Stimulated activated CD4-positive, alpha-beta T cell treated with anti-CD3 and anti-CD28 coated beads, Interleukin-12 subunit alpha, Interleukin-12 subunit beta, amount 100 ng/mL, for 24 hours (primary cell): Measurements from ENCODE around the gene SLC45A1.
"Not testable (repeated sequence)": the region's sequence is repeated elsewhere in the genome, so short reads cannot be mapped to it uniquely, and the experiment has no call there.

ENCODE experiments used
- DNase-seq, 2 experiments: peaks; one replicate each; pipeline ENCODE4 v3.0.0-alpha.2; 2020; ENCODE audit warnings: low read depth in 2 of 2

SLC45A1 gene

DNA sequence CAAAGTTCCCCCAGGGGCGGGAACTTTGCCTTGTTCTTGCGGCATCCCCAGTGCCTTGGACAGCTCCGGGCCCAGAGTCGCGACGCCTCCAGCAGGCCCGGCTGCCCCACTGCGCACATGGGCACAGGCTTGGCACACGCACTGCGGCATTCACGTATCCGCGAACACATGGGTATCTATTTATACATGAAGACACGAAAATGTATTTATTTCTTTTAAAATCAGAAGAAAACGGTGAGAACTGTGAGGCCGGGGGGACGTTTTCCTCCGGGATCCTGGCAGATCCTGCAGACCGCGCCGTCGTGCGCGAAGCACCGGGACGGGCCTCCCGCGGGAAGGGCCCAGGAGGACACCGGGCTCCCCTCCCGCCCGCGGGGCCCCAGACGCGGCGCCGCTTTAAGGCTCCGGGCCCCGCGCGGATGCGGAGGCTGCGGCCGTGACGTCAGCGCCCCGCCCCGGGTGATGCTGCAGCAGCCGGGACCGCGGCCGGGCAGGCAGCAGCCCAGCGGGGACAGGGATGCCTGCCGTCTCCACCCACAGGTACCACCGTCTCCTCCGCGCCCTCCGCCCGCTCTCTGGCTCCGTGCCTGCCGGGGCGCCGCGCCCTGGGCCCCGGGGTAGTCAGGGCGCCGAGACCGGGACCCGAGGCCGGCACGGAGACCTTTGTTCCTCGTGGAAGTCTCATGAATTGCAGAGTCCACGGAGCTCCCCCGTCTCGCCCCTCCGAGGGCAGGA lies at the start of gene SLC45A1:
Gene SLC45A1, plus strand, starts transcription at position 468 of the 735 bp plus-strand sequence. CDS start 6,216 bp downstream, outside the sequence.
- peak; percentile 57 to 66 for DNase-seq

DNA sequence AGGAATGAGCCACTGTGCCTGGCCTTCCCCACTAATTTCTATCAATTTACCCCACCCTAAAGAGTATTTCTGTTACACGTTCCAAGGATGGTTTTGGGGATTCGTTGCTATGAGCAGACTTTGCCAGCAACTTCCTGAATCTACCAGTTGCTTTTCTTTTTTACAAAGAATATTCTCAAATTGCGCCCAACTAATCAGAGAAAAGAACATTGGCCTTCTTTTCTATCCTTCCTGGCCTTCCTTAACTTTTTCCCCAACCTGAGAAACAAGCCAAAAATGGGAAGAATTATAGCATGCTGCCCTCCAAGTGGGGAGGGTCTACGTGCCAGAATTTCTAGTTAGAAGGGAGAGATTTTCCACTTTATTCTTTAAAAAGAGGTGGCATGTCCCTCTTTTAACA lies 44.9 kb upstream of the SLC45A1 start:
- no peak for DNase-seq

DNA sequence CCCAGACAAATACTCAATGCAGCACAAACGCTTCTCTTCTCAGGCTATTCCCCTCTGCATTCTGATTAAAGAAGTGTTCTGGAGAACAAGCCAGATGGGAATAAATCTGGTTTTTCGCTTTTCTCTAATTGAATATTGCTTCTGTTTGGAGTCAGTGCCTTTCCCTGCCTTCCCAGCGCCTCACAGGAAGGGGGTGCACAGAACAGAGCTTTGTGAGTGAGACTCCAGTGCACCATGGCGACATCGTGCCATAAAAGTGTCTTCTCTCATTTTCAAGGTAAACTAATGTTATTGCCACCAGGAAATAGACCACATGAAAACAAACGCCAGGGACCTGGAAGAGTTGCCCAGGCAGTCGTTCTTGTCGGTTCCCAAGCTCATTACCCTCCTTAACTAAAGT lies 43.6 kb upstream of the SLC45A1 start:
- no peak for DNase-seq

DNA sequence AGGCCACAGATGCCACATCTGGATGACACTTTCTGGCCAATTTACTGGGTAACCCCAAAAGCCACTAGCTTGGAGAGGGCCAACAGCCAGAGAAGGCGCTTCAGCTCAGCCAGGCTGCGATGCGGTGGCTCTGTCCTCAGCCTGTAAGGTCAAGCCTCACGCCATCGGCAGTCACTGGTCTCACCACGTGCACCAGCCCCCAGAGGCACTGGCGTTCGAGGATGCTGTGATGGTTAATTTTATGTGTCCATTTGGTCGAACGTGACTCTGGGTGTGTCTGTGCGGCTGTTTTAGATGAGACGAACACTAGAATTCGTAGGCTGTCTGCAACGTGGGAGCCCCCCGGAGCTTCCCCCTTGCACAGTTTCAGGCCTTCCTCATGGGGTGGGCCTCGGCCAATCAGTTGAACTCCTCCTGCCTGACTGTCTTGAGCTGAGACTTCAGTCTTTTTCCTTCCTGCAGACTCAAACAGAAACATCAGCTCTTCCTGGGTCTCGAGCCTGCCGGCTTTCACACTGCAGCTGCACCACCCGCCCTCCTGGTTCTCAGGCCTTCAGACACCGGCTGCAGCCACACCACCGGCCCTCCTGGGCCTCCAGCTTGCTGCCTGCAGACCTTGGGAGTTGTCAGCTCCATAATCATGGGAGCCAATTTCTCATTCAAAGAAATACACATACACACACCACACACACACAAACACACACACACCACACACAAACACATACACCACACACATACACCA lies 41.6 kb upstream of the SLC45A1 start:
- DNase-seq: no peak

DNA sequence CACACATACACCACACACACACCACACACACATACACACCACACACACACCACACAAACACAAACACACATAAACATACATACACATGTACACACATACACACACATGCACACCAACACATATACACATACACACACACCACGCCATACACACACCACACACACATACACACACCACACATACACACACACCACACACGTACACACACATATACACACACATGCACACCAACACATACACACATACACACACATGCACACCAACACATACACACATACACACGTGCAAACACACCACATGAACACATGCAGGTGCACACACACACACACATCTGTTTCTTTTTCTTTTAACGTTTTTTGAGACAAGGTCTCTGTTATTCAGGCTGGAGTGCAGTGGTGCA lies 41.0 kb upstream of the SLC45A1 start:
- DNase-seq: no peak

DNA sequence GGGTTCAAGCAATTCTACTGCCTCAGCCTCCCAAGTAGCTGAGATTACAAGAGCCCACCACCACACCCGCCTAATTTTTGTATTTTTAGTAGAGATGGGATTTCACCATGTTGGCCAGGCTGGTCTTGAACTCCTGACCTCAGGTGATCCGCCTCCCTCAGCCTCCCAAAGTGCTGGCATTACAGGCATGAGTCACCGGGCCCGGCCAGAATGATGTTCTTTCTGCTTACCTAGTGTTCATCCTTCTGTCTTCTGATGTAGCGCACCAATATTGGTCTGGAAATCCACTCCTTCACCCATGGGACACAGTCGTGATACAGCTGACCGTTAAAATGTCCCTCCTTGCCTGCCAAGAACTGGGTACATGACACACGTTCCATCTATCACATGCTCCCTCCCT lies 39.2 kb upstream of the SLC45A1 start:
- DNase-seq: not testable (repeated sequence)

DNA sequence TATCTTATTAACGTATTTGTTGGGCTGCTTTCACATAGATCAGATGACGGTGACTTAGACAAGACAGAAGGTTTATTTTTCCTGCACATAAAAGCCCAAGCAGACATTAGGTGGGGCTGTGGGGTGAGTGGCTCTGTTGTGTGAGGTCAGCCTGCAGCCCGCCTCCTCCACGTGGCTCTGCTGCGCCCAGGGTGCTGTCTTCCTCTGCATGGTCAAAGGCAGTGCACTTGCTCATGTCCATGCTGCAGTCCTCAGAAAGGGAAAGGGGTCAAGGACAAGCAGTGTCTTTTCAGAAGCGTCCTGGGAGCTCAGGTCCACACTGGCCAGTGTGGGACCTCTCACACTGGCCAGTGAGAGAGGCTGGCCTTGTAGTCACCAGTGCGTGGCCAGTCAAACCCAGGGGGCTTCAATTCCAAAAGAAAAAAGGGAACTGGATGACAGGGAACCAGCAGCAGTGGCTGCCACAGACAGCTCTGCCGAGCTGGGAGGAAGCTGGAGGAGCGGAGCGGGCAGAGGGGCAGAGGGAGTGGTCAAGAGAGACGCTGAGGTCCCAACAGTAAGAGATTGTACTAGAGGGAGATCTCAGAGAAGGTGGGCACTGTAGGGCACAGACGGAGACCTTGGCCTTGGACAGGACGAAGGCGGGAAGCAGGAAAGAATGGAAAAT lies 35.9 kb upstream of the SLC45A1 start:
- no peak for DNase-seq

DNA sequence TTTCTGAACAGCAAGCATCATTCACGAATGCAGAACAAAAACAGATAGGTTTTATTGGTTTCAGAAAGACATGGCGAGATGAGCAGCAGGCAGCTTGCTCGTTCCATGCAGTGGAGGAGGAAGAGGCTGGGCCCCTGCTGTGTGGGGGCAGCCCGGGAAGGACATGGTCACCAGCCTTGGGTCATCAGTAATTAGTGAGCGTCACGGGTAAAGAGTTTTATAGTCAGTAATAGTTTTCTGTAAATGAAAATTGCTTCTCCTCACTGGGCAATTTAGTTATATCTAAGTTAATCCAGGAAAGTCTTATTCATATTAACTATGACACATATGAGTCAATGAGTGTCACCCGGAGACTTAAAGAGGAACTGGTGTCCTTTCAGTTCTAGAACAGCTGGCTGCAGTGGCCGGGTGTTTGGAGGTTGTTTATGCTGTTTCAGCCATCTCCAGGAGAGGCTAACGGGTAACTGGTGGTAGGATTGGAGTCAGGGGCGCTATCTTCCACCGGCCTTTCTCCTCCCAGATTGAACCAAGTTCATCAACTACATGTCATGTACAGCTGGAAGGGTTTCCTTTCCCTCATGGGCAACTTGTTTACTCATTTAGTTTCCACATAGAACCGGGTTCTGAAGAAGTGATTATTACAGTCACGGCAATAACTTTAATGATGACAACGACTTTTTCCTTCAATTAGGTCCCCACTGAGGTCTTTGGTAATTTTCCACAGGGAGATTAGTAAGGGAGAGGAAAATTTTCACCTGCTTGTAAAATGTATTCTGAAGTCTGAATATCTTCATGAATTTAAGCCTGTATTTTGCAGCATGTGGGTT lies 34.6 kb upstream of the SLC45A1 start:
- peak in 1 of 2 experiments; percentile 7 for DNase-seq

DNA sequence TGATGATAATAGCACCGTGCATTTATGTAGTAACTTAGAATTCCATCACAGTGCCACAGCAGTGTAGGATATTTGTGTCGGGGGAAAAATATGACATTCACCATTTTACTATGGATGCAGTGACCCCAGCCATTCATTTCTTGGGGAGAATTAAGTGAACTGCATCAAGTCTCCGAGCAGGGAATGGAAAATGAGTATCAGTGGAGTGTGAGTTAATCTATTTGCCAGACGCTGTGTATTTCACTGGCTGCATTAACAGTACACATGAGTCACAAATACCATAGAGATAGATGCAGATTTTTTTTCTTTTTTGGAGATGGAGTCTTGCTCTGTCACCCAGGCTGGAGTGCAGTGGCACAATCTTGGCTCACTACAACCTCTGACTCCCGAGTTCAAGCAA lies 33.8 kb upstream of the SLC45A1 start:
- no peak for DNase-seq

DNA sequence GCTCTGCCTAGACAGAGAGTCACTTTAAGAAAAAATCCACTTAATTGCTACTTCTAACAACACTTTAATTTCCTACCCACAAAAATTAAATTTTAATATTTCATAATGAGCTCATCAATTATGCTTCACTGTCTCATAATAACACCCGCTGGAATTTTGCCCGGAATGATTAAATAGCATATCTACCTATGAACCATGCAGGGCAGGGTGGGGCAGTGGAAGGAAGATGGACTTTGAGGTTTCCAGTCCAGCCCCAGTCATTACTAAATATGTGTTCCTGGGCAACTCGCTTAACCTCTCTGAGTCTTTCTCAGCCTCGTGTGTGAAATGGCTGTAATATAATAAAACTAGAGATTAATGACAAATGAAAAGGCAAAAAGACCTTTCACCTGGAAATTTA lies 32.8 kb upstream of the SLC45A1 start:
- no peak for DNase-seq

DNA sequence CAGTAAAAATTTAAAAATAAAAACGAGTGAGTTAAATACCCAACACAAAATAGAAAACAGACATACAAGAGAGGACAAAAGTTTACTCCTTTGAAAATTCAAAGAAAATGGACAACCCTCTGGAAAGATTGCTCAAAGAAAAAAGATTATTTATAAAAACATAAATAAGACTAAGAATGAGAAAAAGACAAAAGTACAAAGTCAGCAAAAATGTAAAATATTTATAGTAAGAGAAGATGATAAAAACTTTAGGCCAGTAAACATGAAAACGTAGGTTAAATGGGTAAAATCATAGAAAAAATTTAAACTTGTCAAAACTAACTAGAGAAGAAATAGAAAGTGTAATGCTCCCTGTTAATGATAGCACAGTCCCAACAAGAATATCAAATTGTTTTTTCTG lies 31.9 kb upstream of the SLC45A1 start:
- no peak for DNase-seq

DNA sequence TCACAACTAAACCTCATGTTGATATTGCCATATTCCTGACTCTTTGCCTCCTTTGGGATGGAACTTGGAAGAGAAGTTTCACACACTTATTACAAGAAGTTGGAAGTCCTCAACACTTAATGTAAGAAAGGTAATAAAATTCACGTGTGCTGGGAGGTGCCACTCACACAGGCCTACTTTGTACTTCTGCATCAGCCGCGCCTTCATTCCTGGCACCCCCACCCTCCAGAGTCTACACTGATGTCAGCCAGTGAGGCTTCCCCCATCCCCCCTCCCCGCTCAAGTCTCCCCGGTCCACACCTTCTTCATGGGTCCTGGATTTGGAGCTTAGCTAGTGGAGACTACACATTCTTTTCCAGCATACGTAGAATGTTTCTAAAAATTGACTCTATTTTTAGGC lies 24.8 kb upstream of the SLC45A1 start:
- no peak for DNase-seq

DNA sequence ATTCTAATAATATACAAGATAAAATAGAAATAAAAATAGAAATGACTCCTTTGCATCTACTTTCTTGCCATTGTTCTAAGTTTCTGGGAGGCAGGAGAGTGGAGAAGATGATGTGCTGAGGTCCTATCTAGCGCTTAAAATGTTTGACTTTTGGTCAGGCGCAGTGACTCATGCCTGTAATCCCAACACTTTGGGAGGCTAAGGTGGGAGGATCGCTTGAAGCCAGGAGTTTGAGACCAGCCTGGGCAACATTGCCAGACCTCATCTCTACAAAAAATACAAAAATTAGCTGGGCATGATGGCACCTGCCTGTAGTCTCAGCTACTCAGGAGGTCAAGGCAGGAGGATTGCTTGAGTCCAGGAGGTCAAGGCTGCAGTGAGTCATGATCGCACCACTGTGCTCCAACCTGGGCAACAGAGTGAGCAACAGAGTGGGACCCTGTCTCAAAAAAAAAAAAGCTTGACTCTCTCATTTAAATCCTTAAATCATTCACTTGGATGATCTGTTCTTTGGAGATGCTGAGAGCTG lies 24.2 kb upstream of the SLC45A1 start:
- DNase-seq: no peak

DNA sequence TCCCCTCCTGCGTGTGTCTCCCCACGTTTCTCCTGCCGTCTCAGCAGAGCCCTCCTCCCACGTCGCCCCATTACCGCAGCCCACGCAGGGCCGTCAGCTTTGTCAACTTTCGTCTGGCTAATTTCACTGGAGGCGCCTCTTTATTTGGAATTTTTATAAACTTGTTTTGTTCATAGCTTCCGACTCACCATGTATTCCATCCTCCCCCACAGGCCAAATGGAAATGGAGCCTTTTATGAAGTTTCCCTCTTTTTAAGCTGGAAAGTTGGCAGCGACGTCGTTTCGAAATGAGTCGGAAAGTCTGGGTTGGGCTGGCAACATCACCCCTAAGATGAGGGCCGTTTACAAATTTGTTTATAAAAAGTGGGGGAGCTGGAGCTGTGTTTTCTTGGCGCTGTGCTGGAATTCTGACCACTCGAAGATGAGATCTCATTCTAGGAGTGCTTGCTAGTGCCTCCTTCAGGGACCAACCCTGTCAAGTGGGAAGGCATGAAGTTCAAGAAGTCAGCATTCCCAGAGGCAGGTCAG lies 23.7 kb upstream of the SLC45A1 start:
- DNase-seq: no peak

DNA sequence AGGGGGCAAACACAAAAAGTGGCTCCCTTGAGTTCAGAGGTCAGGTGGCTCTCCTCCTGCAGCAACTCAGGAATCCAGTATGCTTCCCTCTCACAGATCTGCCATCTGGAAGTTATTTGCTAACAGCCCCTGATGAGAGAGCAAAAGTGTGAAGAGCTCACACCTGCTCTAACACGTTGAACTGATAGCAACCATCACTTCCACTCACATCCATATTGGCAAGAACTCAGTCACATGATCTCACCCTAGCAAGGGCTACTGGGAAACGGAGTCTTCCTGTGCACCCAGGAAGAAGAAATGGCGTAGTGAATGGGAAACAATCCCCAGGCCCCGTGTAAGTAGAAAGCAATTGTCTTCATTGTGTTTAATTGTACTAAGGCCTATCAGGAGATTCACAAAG lies 20.7 kb upstream of the SLC45A1 start:
- DNase-seq: no peak

DNA sequence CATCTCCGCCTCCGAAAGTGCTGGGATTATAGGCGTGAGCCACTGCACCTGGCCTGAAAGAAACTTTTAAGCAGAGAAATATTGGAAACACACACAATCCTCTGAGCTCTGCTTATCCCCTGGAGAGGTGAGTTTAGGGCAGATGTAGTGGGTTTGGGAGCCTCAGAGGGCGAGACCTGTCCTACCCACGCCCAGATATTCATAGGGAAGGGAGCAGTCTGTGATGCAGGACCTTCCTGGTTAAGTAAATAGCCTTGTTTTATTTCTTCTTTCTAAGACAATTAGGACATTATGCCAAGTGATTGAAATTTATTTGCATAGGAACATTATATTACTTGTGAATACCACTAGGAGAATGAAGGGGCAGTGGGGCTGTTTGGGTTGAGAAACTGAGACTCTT lies 18.0 kb upstream of the SLC45A1 start:
- DNase-seq: no peak

DNA sequence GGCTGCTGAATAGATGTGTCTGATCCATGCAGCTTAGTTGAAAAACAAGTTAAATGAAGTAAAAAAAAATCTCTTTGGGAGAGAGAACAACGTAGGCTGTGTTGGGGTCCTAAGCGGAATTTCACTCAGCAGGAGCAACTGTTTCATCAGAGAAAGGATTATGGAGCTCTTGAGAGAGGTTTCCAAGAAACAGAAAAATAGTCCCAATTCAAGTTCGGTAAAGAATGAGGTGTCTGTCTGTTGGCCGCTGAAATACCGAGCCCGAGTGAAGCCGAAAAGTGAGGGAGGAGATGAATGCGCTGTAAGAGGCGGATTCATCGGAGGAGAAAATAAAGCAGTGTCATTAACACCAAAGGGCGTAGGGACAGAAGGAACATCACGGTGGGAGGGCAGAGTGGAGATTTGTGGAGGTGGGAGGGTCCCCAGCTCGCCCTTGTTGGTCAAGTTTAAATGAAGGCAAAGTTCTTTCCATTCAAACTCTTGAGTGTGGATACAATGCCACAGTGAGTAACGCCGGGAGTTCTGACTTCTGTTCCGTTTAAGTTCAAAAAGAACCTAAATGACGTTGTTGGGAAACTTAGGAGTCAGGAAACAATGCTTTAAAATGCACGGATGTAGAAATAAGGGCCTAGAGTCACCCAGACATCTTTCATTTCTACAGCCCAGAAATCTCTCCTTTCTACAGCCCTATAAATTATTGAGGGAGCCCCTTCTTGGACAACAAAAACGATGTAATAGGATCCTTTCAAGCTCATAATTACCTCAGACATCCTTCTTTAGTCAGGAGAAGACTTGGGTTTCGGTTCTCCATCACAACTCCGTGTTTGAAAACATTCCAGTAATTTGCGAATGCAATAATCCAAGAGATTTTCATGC lies 15.6 kb upstream of the SLC45A1 start:
- DNase-seq: no peak

DNA sequence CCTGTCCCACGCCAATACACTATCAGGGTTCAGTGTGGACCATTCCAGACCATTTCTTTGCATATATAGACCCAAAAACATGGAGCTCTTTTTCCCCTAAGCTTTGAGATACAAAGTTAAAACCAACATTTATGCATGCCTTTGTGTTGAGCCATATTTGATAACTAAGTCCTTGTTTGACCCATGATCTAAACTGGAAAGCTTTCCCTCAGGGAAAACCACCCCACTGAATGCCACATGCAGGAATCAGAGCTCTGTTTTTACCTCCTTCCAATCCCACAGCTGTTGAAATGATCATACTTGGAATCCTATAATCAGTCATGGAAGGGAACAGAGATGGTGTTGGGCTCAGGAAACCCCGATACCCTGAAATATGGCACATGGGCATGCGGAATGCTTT lies 14.8 kb upstream of the SLC45A1 start:
- no peak for DNase-seq

DNA sequence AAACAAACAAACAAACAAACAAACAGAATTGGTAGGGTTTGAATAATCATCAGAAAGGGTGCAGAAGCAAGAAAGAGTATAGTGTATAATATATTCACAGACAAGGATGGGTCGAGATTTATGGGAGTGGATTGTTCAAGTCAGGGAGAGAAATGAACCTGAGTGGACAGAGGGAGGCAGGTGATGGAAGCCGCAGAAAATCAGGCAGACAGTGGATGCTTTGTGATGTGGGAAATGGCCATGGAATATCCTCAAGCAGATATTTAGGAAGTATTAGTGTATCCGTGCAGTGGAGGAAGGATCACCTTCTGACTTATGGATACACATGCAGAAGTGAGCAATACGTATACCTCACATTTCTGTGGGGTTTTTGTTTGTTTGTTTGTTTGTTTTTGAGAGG lies 14.0 kb upstream of the SLC45A1 start:
- DNase-seq: no peak

DNA sequence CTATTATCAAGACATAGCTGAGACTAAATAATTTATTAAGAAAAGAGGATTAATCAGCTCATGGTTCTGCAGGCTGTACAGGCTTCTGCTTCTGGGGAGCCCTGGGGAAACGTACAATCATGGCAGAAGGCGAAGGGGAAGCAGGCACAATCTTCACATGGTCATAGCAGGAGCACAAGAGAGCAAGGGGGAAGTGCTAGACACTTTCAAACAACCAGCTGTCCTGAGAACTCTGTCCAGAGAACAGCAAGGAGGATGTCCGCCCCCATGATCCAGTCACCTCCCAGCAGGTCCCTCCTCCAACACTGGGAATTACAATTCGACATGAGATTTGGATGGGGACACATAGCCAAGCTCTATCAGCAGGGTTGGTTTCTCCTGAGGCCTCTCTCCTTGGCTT lies 10.3 kb upstream of the SLC45A1 start:
- no peak for DNase-seq
